ENCODE data around the gene DCAF11.

DNA sequence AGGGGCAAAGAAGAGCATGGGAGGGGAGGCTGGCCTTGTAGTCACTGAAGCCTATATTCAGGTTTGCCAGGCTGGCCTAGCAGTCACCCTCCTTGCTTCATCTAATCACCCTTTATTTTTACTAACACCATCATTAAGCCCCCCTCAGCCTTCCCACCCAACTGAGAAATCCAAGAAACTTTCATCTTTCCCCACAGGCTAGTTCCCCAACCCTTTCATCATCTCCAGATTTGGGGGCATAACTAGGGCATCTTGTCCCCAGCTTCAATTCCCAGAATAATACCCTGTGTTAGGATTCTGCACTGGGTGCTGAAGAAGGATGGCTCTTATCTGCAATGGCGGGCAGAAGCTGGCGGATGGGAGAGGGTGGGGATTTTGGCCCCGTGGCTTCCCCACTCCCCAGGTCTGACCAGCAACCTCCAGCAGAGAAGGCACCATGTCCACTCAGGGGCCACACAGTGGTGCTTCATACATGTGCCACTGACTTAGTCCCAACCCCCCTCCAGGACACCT is 13.5 kb upstream of the DCAF11 start:
- TF ChIP-seq, protein P1, sequence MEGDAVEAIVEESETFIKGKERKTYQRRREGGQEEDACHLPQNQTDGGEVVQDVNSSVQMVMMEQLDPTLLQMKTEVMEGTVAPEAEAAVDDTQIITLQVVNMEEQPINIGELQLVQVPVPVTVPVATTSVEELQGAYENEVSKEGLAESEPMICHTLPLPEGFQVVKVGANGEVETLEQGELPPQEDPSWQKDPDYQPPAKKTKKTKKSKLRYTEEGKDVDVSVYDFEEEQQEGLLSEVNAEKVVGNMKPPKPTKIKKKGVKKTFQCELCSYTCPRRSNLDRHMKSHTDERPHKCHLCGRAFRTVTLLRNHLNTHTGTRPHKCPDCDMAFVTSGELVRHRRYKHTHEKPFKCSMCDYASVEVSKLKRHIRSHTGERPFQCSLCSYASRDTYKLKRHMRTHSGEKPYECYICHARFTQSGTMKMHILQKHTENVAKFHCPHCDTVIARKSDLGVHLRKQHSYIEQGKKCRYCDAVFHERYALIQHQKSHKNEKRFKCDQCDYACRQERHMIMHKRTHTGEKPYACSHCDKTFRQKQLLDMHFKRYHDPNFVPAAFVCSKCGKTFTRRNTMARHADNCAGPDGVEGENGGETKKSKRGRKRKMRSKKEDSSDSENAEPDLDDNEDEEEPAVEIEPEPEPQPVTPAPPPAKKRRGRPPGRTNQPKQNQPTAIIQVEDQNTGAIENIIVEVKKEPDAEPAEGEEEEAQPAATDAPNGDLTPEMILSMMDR (conservative IDR thresholded peaks at IDR 0.05): no peak
- TF ChIP-seq EZH2 (IDR thresholded peaks at IDR 0.05; ENCODE audit: low read depth): no peak

All from PC-9 (cell line).